Cerebellar nuclear complex (tissue), 1 donor: ENCODE data around the gene NDUFAF3.

ENCODE experiments used
- DNase-seq, 2 experiments: peaks; one replicate each; lab custom pipeline; 2025; lab: John Stamatoyannopoulos, UW

NDUFAF3 gene

DNA sequence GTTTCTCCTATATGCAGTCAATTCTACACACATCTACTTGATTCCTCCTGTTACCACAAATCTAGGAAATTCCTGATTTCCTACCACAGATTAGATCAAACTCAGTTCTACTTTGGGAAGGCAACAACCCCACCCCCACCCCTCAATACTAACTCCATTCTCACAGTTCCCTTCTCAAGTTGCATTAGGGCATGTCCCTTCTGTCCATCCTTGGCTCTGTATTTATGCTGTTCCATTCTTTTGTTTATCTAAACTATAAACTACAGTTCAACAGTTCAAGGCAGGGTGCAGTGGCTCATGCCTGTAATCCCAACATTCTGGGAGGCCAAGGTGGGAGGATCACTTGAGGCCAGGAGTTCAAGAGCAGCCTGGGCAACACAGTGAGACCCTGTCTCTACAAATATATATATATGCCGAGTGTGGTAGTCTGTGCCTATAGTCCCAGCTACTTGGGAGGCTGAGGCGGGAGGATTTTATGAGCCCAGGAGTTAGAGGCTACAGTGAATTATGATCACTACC is 32.5 kb downstream of the NDUFAF3 start:
- DNase-seq: no peak

- no peak for DNase-seq
These were observed 35.3 kb downstream of the NDUFAF3 start for GRCh38 chr3:49057268-49057667.

DNA sequence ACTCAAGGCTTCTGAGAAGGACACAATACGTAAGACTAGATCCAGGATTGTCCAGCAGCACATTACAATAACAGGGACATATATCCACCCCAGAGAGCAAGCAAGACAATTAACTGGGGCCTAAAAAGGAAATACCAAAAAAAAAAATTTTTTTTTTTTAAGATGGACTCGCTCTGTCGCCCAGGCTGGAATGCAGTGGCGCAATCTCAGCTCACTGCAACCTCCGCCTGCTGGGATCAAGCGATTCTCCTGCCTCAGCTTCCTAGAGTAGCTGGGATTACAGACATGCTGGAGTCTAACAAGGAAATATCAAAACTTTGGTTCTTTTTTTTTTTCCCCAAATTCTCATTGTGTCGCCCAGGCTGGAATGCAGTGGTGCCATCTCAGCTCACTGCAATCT is 36.1 kb downstream of the NDUFAF3 start:
- no peak for DNase-seq
